Spleen (tissue), 11 donors: ENCODE data around the gene GABRG3. TPM values are rescaled to one million over a fixed set of nuclear protein-coding genes. Genes with fewer than 3 reads are reported as not detected.

Experiments
- DNase-seq: peaks from one replicate; pipeline ENCODE4 v3.0.0-alpha.2; 2020
- H3K27ac ChIP-seq, 8 donors: fragments of 200-600 bp; sonication (generic) in 7 of 8; 1 replicate in 4 of 8; 2 replicates in 4 of 8; pipeline versions ENCODE4 v1.5.0 to v1.8.0; 2016 to 2021; ENCODE audit warnings: inconsistent platforms in 4 of 8, mild to moderate bottlenecking in 4 of 8, moderate library complexity in 1 of 8
- H3K27me3 ChIP-seq, 7 donors: fragments of 200-600 bp; sonication (generic) in 6 of 7; replicated peaks in 1 of 7; 1 replicate in 4 of 7; 2 replicates in 3 of 7; pipeline versions ENCODE4 v1.5.0 to v1.8.0; 2016 to 2021; ENCODE audit warnings: inconsistent platforms in 3 of 7, mild to moderate bottlenecking in 1 of 7
- H3K36me3 ChIP-seq, 6 donors: fragments of 200-600 bp; sonication (generic) in 5 of 6; 1 replicate in 4 of 6; 2 replicates in 2 of 6; pipeline versions ENCODE4 v1.5.0 to v1.8.0; 2016 to 2021; ENCODE audit warnings: inconsistent platforms in 2 of 6
- H3K4me1 ChIP-seq, 6 donors: fragments of 200-600 bp; sonication (generic) in 5 of 6; 1 replicate in 3 of 6; 2 replicates in 3 of 6; pipeline versions ENCODE4 v1.5.0 to v1.8.0; 2016 to 2021; ENCODE audit warnings: inconsistent platforms in 3 of 6
- H3K4me3 ChIP-seq, 8 donors: fragments of 200-600 bp; sonication (generic) in 7 of 8; 1 replicate in 4 of 8; 2 replicates in 4 of 8; pipeline versions ENCODE4 v1.5.0 to v1.8.0; 2016 to 2021; ENCODE audit warnings: inconsistent platforms in 4 of 8, mild to moderate bottlenecking in 4 of 8, moderate library complexity in 2 of 8
- H3K9me3 ChIP-seq, 8 donors: fragments of 200-600 bp; sonication (generic) in 7 of 8; 1 replicate in 4 of 8; 2 replicates in 4 of 8; pipeline versions ENCODE4 v1.5.0 to v1.8.0; 2016 to 2021; ENCODE audit warnings: inconsistent platforms in 4 of 8
- POLR2A ChIP-seq, 3 donors: fragments of 450-650 bp; IDR thresholded peaks; one replicate each; pipeline ENCODE4 v1.5.1; 2017; ENCODE audit warnings: antibody characterized with exemption in 3 of 3, mild to moderate bottlenecking in 1 of 3
- POLR2AphosphoS5 ChIP-seq, 3 donors: sonication (generic); formaldehyde crosslinking; IDR thresholded peaks; one replicate each; pipeline ENCODE4 v1.5.1; 2017; ENCODE audit warnings: antibody characterized with exemption in 3 of 3
- WGBS, 5 donors: extraction: QIAGEN DNeasy Blood & Tissue Kit in 3 of 5; methylation state at CpG; one replicate each; pipeline versions ENCODE4 v1.1.5 to v1.1.7; 2013 to 2018; 5-methylcytosine and 5-hydroxymethylcytosine counted together
- intact Hi-C: fragments of 100-400 bp; cut with DNase I; formaldehyde crosslinking; loops from one replicate; pipeline ENCODE4 v1.15.0; 2023; ENCODE audit warnings: low total_unique reads
- polyA plus RNA-seq, 3 donors: library from polyadenylated mRNA; stranded (reverse); fragments of 200-250 nt; gene quantifications; one replicate each; pipeline ENCODE4 v1.2.1, GENCODE V29; 2013
- total RNA-seq, 7 donors: library from RNA; depleted of rRNA in 3 of 7; stranded (reverse); fragments of >200 nt in 3 of 7; fragmentation: NEBNext Ultra II Directional in 4 of 7; extraction: Animal tissue kit (Norgen Biotek cat#: 25700) in 4 of 7; gene quantifications; one replicate each; pipeline versions ENCODE4 v1.1.0 to v1.2.1, GENCODE V29; 2016 to 2021
- TF ChIP-seq, protein P1 (sequence below), 11 experiments: fragments of 200-600 bp in 7 of 11; fragments of 450-650 bp in 4 of 11; sonication (generic) in 4 of 11; IDR thresholded peaks in 8 of 11; conservative IDR thresholded peaks in 3 of 11; 1 replicate in 7 of 11; 2 replicates in 4 of 11; pipeline versions ENCODE4 v1.4.0 to v1.8.0; 2016 to 2021; ENCODE audit warnings: antibody characterized with exemption in 11 of 11, inconsistent platforms in 4 of 11, mild to moderate bottlenecking in 1 of 11
- donor health status: healthy with polysubstance abuse.
- donor health status: DM: no; HTN: no; CAD: no; lungs with moderate emphysema.
- donor health status: DM: no; HTN: no; CAD: no.
- donor health status: Bipolar disorder and iron deficiency.
- donor health status: healthy.
- donor health status: DM: no; HTN: no; CAD: no.
- donor health status: DM: yes; HTN: yes; CAD: no.

Gene GABRG3
- total and polyA plus RNA-seq, 10 donors, result 0.14 to 19.6 (median 1.6) TPM

- 88 to 91% (median 89%) methylated on average over 6 of the region's 6 CpGs for WGBS, 5 donors
- H3K4me3 ChIP-seq, result no peak overlapping the region
- no peaks in the 10 kb centered on the region for H3K36me3 ChIP-seq
- intact Hi-C loops, result no loop called here
- TF ChIP-seq POLR2A (IDR thresholded peaks at IDR 0.05) (no peak), POLR2AphosphoS5 (IDR thresholded peaks at IDR 0.05) (no peak)
- TF ChIP-seq, protein P1, sequence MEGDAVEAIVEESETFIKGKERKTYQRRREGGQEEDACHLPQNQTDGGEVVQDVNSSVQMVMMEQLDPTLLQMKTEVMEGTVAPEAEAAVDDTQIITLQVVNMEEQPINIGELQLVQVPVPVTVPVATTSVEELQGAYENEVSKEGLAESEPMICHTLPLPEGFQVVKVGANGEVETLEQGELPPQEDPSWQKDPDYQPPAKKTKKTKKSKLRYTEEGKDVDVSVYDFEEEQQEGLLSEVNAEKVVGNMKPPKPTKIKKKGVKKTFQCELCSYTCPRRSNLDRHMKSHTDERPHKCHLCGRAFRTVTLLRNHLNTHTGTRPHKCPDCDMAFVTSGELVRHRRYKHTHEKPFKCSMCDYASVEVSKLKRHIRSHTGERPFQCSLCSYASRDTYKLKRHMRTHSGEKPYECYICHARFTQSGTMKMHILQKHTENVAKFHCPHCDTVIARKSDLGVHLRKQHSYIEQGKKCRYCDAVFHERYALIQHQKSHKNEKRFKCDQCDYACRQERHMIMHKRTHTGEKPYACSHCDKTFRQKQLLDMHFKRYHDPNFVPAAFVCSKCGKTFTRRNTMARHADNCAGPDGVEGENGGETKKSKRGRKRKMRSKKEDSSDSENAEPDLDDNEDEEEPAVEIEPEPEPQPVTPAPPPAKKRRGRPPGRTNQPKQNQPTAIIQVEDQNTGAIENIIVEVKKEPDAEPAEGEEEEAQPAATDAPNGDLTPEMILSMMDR (IDR thresholded peaks at IDR 0.05 in 8 of 11, conservative IDR thresholded peaks at IDR 0.05 in 3 of 11), result no peak
- no peaks in the 10 kb centered on the region for H3K4me1 ChIP-seq
- no peak for DNase-seq
- peaks cover 0 to 30% (median 2%) of the 10 kb centered on the region in 8 donors for H3K9me3 ChIP-seq
- H3K27ac ChIP-seq, result no peak overlapping the region
- peaks cover 0 to 6% (median 0%) of the 10 kb centered on the region in 7 donors for H3K27me3 ChIP-seq
Observed at GRCh38 chr15:27123291-27123690, 152.3 kb downstream of the GABRG3 start.

GRCh38 chr15:27123808-27124207 is 152.8 kb downstream of the GABRG3 start:
- TF ChIP-seq POLR2A (IDR thresholded peaks at IDR 0.05), result no peak
- TF ChIP-seq, protein P1 (IDR thresholded peaks at IDR 0.05 in 8 of 11, conservative IDR thresholded peaks at IDR 0.05 in 3 of 11), result no peak
- TF ChIP-seq POLR2AphosphoS5 (IDR thresholded peaks at IDR 0.05), result no peak
- no peak overlapping the region for H3K27ac ChIP-seq
- no peak for DNase-seq
- 77 to 86% (median 81%) methylated on average over 7 of the region's 7 CpGs for WGBS, 5 donors
- H3K36me3 ChIP-seq, result no peaks in the 10 kb centered on the region
- H3K27me3 ChIP-seq, result peaks cover 0 to 6% (median 0%) of the 10 kb centered on the region in 7 donors
- intact Hi-C loops, result no loop called here
- H3K4me3 ChIP-seq, result no peak overlapping the region
- H3K4me1 ChIP-seq, result no peaks in the 10 kb centered on the region
- peaks cover 0 to 30% (median 3%) of the 10 kb centered on the region in 8 donors for H3K9me3 ChIP-seq

- peaks cover 0 to 6% (median 0%) of the 10 kb centered on the region in 7 donors for H3K27me3 ChIP-seq
- no peak overlapping the region for H3K4me3 ChIP-seq
- no peak overlapping the region for H3K27ac ChIP-seq
- H3K4me1 ChIP-seq, result no peaks in the 10 kb centered on the region
- peaks cover 0 to 34% (median 6%) of the 10 kb centered on the region in 8 donors for H3K9me3 ChIP-seq
- no peaks in the 10 kb centered on the region for H3K36me3 ChIP-seq
- 49 to 69% (median 53%) methylated on average over 2 to 4 of the region's 4 CpGs for WGBS, 5 donors
- no peak for TF ChIP-seq POLR2A (IDR thresholded peaks at IDR 0.05)
- DNase-seq, result no peak
- intact Hi-C loops, result no loop called here
Observed at GRCh38 chr15:27124287-27124871, 153.4 kb downstream of the GABRG3 start.

DNA sequence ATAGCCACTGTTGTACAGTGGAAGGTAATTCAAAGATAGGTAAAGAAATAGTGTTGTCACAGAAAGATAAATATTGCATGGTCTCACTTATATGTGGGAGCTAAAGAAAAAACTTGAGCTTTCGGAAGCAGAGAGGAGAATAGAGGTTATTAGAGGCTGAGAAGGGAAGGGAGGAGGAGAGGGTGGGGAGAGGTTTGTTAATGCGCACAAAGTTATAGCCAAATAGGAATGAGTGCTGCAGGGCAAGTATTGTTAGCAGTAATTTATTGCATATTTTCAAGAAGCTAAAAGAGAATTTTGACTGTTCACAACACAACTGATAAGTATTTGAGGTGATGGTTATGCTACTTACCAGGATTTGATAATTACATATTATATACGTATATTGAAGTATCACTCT is 154.2 kb downstream of the GABRG3 start:
- no peaks in the 10 kb centered on the region for H3K36me3 ChIP-seq
- TF ChIP-seq, protein P1 (IDR thresholded peaks at IDR 0.05 in 8 of 11, conservative IDR thresholded peaks at IDR 0.05 in 3 of 11), result no peak
- no peak for TF ChIP-seq POLR2A (IDR thresholded peaks at IDR 0.05)
- TF ChIP-seq POLR2AphosphoS5 (IDR thresholded peaks at IDR 0.05), result no peak
- no peak for DNase-seq
- no peak overlapping the region for H3K4me3 ChIP-seq
- H3K4me1 ChIP-seq, result no peaks in the 10 kb centered on the region
- peaks cover 0 to 42% (median 7%) of the 10 kb centered on the region in 8 donors for H3K9me3 ChIP-seq
- no peak overlapping the region for H3K27ac ChIP-seq
- 89 to 96% (median 92%) methylated on average over 3 of the region's 3 CpGs for WGBS, 5 donors
- intact Hi-C loops, result no loop called here
- H3K27me3 ChIP-seq, result peaks cover 0 to under 1% (median 0%) of the 10 kb centered on the region in 7 donors
